GM19324 (cell line): ENCODE data around the gene TRIM8.

Experiments used
- ATAC-seq: cut with Tn5 transposase; IDR thresholded peaks from one replicate; pipeline ENCODE4 v1.9.1; 2021; ENCODE audit warnings: mild to moderate bottlenecking, moderate library complexity; ENCODE audit not compliant: unreplicated experiment, low FRiP score

Gene TRIM8

GRCh38 chr10:102644066-102644645 is at the start of gene TRIM8:
Gene TRIM8 (plus strand): TSS chr10:102644479. CDS start chr10:102644618, 139 bp downstream.
- no peak for ATAC-seq

GRCh38 chr10:102595293-102595692 is 49.0 kb upstream of the TRIM8 start:
- ATAC-seq, result no peak

- no peak for ATAC-seq
Measured at GRCh38 chr10:102595897-102596296, 48.4 kb upstream of the TRIM8 start.

- ATAC-seq, result no peak
Measured at GRCh38 chr10:102596506-102596971, 47.7 kb upstream of the TRIM8 start.

DNA sequence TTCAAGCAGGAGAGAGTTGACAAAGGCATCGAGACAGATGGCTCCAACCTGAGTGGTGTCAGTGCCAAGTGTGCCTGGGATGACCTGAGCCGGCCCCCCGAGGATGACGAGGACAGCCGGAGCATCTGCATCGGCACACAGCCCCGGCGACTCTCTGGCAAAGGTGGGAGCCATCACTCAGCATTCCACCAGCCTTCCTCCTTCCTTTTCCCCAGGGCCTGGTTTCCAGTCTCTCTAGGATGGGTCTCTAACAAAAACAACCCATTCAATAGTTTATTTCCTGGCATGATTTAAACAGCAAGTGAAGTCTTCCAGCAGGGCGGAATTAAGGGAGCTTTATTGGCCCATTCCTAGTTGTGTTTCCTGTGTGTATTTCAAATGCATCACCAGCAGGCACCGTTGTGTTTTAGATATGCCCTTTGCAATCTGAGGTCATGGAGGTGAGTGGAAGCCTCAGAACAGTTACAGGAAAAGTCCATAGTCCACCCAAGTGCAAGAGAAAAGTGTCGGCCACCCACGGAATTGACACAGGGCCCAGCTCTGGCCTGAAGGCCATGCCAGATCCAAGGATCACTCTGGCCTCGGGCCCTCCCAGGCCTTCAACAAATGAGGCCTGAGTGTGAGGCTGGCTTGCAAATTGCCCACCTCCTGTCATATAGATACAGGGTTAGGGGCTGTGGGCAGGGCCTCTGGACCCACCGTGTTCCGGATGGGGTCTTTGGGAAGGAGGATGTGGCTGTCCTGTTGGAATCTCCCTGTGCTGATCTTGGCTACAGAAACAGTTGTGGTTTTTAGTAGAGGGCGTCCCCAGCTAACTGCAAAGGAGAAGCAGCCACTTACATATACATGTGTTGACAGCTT is 46.9 kb upstream of the TRIM8 start:
- no peak for ATAC-seq

DNA sequence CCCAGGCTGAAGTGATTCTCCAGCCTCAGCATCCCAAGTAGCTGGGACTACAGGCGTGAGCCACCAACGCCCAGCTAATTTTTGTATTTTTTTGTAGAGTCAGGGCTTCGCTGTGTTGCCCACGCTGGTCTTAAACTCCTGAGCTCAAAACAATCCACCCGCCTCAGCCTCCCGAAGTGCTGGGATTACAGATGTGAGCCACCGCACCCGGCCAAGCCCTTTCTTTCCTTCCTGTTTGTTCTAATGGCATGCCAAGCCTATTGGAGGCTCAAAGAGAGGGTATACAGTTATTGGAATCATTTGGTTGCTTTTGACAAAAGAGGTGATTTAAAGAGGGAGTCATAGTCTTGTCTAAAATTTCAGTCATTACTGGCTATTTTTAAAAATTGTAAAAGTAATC is 46.0 kb upstream of the TRIM8 start:
- ATAC-seq, result no peak

GRCh38 chr10:102599565-102600327 is 44.5 kb upstream of the TRIM8 start:
- no peak for ATAC-seq

- ATAC-seq, result no peak
Measured at GRCh38 chr10:102600816-102601215, 43.5 kb upstream of the TRIM8 start.

DNA sequence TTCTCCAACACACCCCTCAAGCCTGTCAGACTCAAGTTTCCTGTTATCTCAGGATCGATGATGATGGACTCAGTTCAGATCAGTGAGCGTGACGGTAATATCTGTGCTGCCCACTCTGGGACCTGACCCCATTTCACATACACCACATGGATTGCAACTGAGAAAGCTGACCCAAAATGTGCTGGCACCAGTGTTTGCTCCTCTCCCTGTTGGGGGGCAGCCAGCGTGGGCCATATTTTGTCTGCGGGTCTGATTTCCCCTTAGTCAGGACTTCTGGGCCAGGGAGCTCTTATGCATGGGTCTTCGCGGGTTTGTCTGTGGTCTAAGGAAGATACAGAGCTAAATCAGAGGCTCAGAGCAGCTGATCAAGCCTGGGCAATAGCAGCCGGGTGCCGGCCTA is 42.6 kb upstream of the TRIM8 start:
- ATAC-seq, result no peak

DNA sequence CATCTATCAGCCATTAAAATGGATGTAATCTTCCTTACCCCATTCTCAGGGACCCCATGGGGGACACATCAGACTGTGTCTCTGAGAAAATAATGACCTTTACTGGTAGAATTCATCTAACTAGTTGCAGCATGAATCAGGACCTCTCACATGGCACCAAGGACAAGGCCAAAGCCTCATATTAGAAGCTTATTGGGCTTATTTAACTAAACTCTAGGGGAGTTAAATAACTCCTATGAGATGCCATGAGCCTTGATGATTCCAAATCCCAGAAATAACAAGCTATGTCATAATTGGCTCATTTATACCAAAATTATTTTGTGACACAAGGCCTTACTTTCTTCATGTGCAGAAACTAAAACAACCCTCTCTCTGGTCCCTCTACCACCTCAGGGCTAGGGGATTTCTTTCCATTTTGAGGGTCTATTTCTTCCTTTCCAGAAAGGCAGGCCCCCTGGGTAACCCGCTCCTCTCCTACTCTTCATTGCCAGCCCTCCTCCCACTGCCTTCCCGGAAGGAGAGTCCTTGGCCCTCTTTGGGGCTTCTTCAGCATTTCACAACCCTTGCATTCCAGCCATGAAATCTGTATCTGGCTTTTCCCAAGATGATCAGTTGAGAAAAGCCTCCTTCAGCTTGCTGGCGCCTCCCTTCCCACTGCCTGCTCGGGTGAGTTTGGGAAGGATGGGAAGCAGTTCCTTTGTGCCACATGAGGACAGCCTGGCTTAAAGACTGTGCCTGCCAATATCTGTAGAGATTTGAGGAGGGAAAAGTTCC is 41.8 kb upstream of the TRIM8 start:
- no peak for ATAC-seq

GRCh38 chr10:102603946-102604345 is 40.3 kb upstream of the TRIM8 start:
- no peak for ATAC-seq

GRCh38 chr10:102604439-102604841 is 39.8 kb upstream of the TRIM8 start:
- ATAC-seq, result no peak

- no peak for ATAC-seq
Measured at GRCh38 chr10:102605712-102606111, 38.6 kb upstream of the TRIM8 start.

GRCh38 chr10:102608487-102608886 is 35.8 kb upstream of the TRIM8 start:
- ATAC-seq, result no peak

GRCh38 chr10:102610441-102610887 is 33.8 kb upstream of the TRIM8 start:
- ATAC-seq, result no peak

DNA sequence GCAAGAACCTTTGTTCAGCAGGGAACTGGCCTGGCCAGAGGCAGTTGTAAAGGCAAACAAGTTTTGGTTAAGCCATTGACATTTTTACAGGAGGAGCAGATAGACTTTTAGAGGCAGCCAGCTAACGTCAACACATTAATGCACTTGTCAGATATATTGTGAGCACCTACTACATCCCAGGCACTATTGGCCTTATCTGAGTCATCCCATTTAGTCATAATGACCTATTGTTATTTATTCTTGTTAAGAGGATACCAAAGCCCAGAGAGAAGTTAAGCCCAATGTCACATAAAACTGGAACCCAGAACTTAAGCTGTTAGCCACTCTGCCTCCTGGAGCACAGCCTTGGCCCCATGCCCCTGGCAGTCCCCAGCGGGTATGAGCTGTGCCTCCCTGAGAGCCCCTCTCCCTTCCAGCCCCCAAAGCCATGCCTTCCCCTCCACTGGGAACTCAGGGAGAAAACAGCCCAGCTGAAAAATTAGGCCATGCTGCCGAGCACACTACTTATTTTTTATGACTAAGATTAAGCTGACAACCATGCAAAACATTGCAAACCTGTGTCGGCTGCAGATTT is 32.7 kb upstream of the TRIM8 start:
- ATAC-seq, result no peak

DNA sequence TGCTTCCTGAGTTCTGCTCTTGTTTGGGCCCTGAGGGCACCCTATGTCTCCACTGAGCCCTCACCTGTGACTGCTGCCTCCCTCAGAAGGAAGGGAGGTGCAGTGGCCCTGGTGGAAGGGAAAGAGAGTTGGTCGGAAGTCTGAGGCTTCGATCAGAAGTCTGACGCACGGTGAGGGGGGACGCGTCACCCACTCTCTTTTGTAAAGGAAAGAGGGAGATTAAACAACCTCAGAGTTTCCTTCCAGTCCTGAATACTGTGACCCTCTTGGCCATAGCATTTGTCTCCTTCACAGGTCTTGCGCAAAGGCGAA is 31.4 kb upstream of the TRIM8 start:
- ATAC-seq, result no peak

DNA sequence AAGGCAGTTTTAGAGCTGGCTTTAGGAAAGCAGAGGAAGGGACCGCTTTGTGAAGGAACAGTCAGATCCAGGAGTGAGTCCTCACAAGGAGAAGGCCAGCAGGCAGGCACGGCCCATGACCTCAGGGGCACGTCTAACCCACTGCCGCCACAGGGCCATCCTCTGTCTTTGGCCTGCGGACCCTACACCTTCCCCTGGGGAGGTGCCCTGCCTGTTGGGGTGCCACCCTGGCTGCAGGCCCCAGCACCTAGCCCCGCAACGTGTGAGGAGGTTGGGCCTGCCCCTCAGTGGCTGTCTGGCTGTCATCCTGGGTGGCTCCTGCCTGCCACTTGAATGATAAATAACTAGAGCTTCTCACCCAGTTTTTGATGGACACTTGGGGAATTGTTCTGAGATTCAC is 31.0 kb upstream of the TRIM8 start:
- ATAC-seq, result no peak

- ATAC-seq, result no peak
Measured at GRCh38 chr10:102613785-102614184, 30.5 kb upstream of the TRIM8 start.

DNA sequence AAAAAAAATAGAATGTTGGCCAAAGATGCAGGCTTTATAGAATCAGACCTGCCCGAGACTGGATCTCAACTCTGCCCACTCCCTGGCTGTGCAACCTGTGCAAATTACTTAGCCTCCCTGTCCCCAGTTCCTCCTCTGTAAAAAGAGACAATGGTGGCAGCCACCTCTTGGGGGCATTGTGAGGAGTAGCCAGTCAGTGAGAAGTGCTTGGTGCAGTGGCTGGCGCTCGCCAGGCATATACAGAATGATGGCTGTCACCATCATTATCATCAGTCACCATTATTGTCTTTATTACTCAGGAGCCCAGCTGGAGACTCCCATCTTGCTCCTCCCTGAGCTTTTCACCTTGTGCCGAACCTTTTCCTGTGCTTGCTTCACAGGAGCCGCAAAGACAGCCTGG is 29.4 kb upstream of the TRIM8 start:
- no peak for ATAC-seq
